SK-N-SH (cell line): ENCODE data around the gene ZNF514. TPM values are rescaled to one million over a fixed set of nuclear protein-coding genes. Genes with fewer than 3 reads are reported as not detected.
"Not testable (repeated sequence)": the region's sequence is repeated elsewhere in the genome, so short reads cannot be mapped to it uniquely, and the experiment has no call there.

ENCODE experiments used
- CTCF ChIA-PET: fragments of 300-600, 350-600 bp; formaldehyde crosslinking; extraction: SDS; loops from one replicate; lab custom pipeline; 2021; lab: Yijun Ruan, JAX
- POLR2A ChIA-PET: fragments of 350-600 bp; sonication (Branson Sonifier 250); formaldehyde crosslinking; extraction: SDS; loops from one replicate; lab custom pipeline; 2020; ENCODE audit warnings: antibody characterized with exemption, inconsistent platforms; lab: Yijun Ruan, JAX
- DNase-seq: peaks from one replicate; pipeline ENCODE4 v3.0.0; 2012
- H2AFZ ChIP-seq: fragments of 200-600 bp; sonication (generic); 2 replicates; pipeline ENCODE4 v1.8.1; 2016; ENCODE audit warnings: antibody characterized with exemption, mild to moderate bottlenecking, low read depth
- H3F3A ChIP-seq: fragments of 200-600 bp; sonication (generic); replicated peaks from 2 replicates; pipeline ENCODE3; 2016; ENCODE audit warnings: antibody characterized with exemption, mild to moderate bottlenecking; ENCODE audit not compliant: insufficient read depth
- H3K27ac ChIP-seq, 2 experiments: fragments of 200-500 bp in 1 of 2; fragments of 200-600 bp in 1 of 2; sonication (Bioruptor generic) in 1 of 2; sonication (generic), shearing (Covaris generic) in 1 of 2; 2 replicates each; pipeline versions ENCODE4 v1.5.1 to v1.6.1; 2014 to 2016; ENCODE audit warnings: low read depth in 2 of 2, inconsistent platforms in 1 of 2, low read length in 1 of 2, mild to moderate bottlenecking in 1 of 2, mixed read lengths in 1 of 2
- H3K27me3 ChIP-seq: fragments of 200-600 bp; sonication (generic), shearing (Covaris generic); 2 replicates; pipeline ENCODE4 v1.6.1; 2016; ENCODE audit warnings: mixed run types; ENCODE audit not compliant: insufficient read depth
- H3K36me3 ChIP-seq, 2 experiments: fragments of 200-500 bp in 1 of 2; fragments of 200-600 bp in 1 of 2; sonication (Bioruptor generic) in 1 of 2; sonication (generic) in 1 of 2; replicated peaks in 1 of 2; 2 replicates each; pipeline versions ENCODE3 to v1.5.1; 2014 to 2016; ENCODE audit warnings: low read length in 1 of 2, mild to moderate bottlenecking in 1 of 2; ENCODE audit not compliant: insufficient read depth in 2 of 2, control insufficient read depth in 1 of 2
- H3K4me1 ChIP-seq, 2 experiments: fragments of 200-500 bp in 1 of 2; fragments of 200-600 bp in 1 of 2; sonication (Bioruptor generic) in 1 of 2; sonication (generic), shearing (Covaris generic) in 1 of 2; 2 replicates each; pipeline versions ENCODE4 v1.5.1 to v1.6.1; 2014 to 2016; ENCODE audit warnings: low read depth in 1 of 2, low read length in 1 of 2, mixed run types in 1 of 2; ENCODE audit not compliant: insufficient read depth in 2 of 2, control insufficient read depth in 1 of 2
- H3K4me2 ChIP-seq: fragments of 200-600 bp; sonication (generic), shearing (Covaris generic); 2 replicates; pipeline ENCODE4 v1.6.1; 2017; ENCODE audit warnings: mixed run types
- H3K4me3 ChIP-seq, 2 experiments: fragments of 200-500 bp in 1 of 2; fragments of 200-600 bp in 1 of 2; sonication (Bioruptor generic) in 1 of 2; sonication (generic), shearing (Covaris generic) in 1 of 2; 2 replicates each; pipeline versions ENCODE4 v1.5.1 to v1.8.1; 2014 to 2016; ENCODE audit warnings: low read depth in 2 of 2, inconsistent platforms in 1 of 2, low read length in 1 of 2, mild to moderate bottlenecking in 1 of 2, mixed read lengths in 1 of 2, moderate library complexity in 1 of 2
- H3K79me2 ChIP-seq: fragments of 200-600 bp; sonication (generic); 2 replicates; pipeline ENCODE4 v1.8.1; 2017; ENCODE audit warnings: mild to moderate bottlenecking; ENCODE audit not compliant: insufficient read depth
- H3K9ac ChIP-seq: fragments of 200-600 bp; sonication (generic); 2 replicates; pipeline ENCODE4 v1.6.1; 2017; ENCODE audit warnings: mixed run types
- H3K9me2 ChIP-seq: fragments of 200-600 bp; sonication (generic); 2 replicates; pipeline ENCODE4 v1.6.1; 2017; ENCODE audit warnings: mixed run types
- H3K9me3 ChIP-seq: fragments of 200-600 bp; sonication (generic); 2 replicates; pipeline ENCODE4 v1.6.1; 2017; ENCODE audit warnings: mixed run types, mild to moderate bottlenecking, moderate library complexity
- H4K20me1 ChIP-seq: fragments of 200-600 bp; sonication (generic); 2 replicates; pipeline ENCODE4 v1.6.1; 2017; ENCODE audit warnings: mild to moderate bottlenecking, mixed run types; ENCODE audit not compliant: insufficient read depth
- EP300 ChIP-seq, 2 experiments: IDR thresholded peaks; 2 replicates each; pipeline versions ENCODE4 v1.4.0 to v1.6.1; 2012; ENCODE audit warnings: borderline replicate concordance in 1 of 2, low read depth in 1 of 2, low read length in 1 of 2
- FOXJ3 ChIP-seq: sonication (generic); formaldehyde crosslinking; IDR thresholded peaks from 2 replicates; pipeline ENCODE4 v1.5.1; 2020; ENCODE audit warnings: mild to moderate bottlenecking, missing genetic modification reagents
- NFIC ChIP-seq: IDR thresholded peaks from 2 replicates; pipeline ENCODE4 v1.4.0; 2012; ENCODE audit warnings: borderline replicate concordance
- POLR2AphosphoS5 ChIP-seq: IDR thresholded peaks from 2 replicates; pipeline ENCODE4 v1.6.1; 2012; ENCODE audit warnings: low read depth, low read length
- RCOR1 ChIP-seq: fragments of 150-350 bp; IDR thresholded peaks from 2 replicates; pipeline ENCODE4 v1.6.1; 2017; ENCODE audit warnings: antibody characterized with exemption, low read length
- RFX5 ChIP-seq: IDR thresholded peaks from 2 replicates; pipeline ENCODE4 v1.6.1; 2012; ENCODE audit warnings: mild to moderate bottlenecking, improper control_type of control experiment, low read length
- SIN3A ChIP-seq: IDR thresholded peaks from 2 replicates; pipeline ENCODE4 v1.6.1; 2012; ENCODE audit warnings: low read depth, mild to moderate bottlenecking, low read length, moderate library complexity, borderline replicate concordance
- SMC3 ChIP-seq: IDR thresholded peaks from 2 replicates; pipeline ENCODE4 v1.6.1; 2012; ENCODE audit warnings: low read depth, low read length, improper control_type of control experiment
- WGBS: methylation state at CpG from one replicate; pipeline ENCODE4 v1.1.6; 2017; ENCODE audit warnings: low lambda C conversion rate; 5-methylcytosine and 5-hydroxymethylcytosine counted together
- polyA plus RNA-seq, 3 experiments: library from polyadenylated mRNA; depleted of rRNA; stranded (reverse); fragments of >200 nt; gene quantifications; 2 replicates each; pipeline ENCODE4 v1.2.3, GENCODE V29; 2012
- TF ChIP-seq, protein P1 (sequence below): IDR thresholded peaks from 2 replicates; pipeline ENCODE4; 2012

ZNF514 gene
- polyA plus RNA-seq, 1 of the 3 experiments (the other 2 are of a cell fraction) = 9.0 TPM

DNA sequence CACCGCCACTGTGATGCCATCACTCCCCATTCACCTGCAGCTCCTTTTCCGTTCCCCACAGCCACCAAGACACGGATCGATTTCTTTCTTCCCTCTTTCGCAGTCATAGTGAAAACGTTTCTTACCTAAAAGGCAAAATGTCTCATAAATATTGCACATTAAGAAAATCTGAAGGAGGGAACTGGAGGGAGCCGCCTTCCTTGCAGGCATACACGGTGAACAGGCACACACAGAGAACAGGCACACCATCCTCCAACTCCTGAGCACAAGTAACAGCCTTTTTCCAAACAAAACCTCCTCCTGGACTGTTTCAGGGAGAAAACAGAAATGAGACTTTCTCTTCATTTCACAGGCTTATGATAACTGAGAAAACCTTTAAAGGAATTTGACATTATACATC is 55.0 kb downstream of the ZNF514 start:
- Histone ChIP-seq H3K4me2 (no peak overlapping the region), H3K36me3 (peaks cover 69 to 70% of the 10 kb centered on the region in 2 experiments), H3F3A (no peaks in the 10 kb centered on the region), H3K4me3 (no peak overlapping the region), H4K20me1 (no peaks in the 10 kb centered on the region), H2AFZ (no peak overlapping the region), H3K4me1 (no peaks in the 10 kb centered on the region), H3K9me3 (no peaks in the 10 kb centered on the region), H3K79me2 (no peaks in the 10 kb centered on the region), H3K9ac (no peak overlapping the region), H3K27ac (no peak overlapping the region), H3K9me2 (no peaks in the 10 kb centered on the region; the same call in 1 of the 2 replicates)
- CTCF ChIA-PET = interaction anchor here (2.3 kb wide), 1 partner anchor 11 kb away, joined by 15 read pairs; no protein-coding TSS in a partner anchor
- DNase-seq = no peak
- WGBS = 95% methylated on average over 8 of the region's 8 CpGs
- TF ChIP-seq SMC3 (no peak), SIN3A (no peak), NFIC (no peak), FOXJ3 (no peak), RCOR1 (no peak)
- TF ChIP-seq, all 33 proteins: peak for 0
- POLR2A ChIA-PET = no interaction called here
- H3K27me3 ChIP-seq = no peaks in the 10 kb centered on the region

- DNase-seq = no peak
- no peaks in the 10 kb centered on the region for H3F3A ChIP-seq
- POLR2A ChIA-PET = no interaction called here
- H3K79me2 ChIP-seq = peaks cover 25% of the 10 kb centered on the region; the same call in 1 of the 2 replicates
- WGBS = 95% methylated on average over 2 of the region's 2 CpGs
- no peak overlapping the region for H3K27ac ChIP-seq
- H3K9me3 ChIP-seq = no peaks in the 10 kb centered on the region
- H3K36me3 ChIP-seq = peaks cover 36 to 57% of the 10 kb centered on the region in 2 experiments
- no peaks in the 10 kb centered on the region; the same call in 1 of the 2 replicates for H3K9me2 ChIP-seq
- H3K4me2 ChIP-seq = no peak overlapping the region
- no peak overlapping the region for H2AFZ ChIP-seq
- H3K27me3 ChIP-seq = no peaks in the 10 kb centered on the region
- no peaks in the 10 kb centered on the region for H3K4me1 ChIP-seq
- H3K4me3 ChIP-seq = no peak overlapping the region
- H4K20me1 ChIP-seq = no peaks in the 10 kb centered on the region
- TF ChIP-seq EP300 (IDR thresholded peaks at IDR 0.05; ENCODE audit: borderline replicate concordance in 1 of 2, low read depth in 1 of 2, low read length in 1 of 2) (no peak), RFX5 (no peak), POLR2AphosphoS5 (no peak)
- TF ChIP-seq, protein P1, sequence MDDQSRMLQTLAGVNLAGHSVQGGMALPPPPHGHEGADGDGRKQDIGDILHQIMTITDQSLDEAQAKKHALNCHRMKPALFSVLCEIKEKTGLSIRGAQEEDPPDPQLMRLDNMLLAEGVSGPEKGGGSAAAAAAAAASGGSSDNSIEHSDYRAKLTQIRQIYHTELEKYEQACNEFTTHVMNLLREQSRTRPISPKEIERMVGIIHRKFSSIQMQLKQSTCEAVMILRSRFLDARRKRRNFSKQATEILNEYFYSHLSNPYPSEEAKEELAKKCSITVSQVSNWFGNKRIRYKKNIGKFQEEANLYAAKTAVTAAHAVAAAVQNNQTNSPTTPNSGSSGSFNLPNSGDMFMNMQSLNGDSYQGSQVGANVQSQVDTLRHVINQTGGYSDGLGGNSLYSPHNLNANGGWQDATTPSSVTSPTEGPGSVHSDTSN = no peak
- no peak overlapping the region for H3K9ac ChIP-seq
- CTCF ChIA-PET = interaction anchor here (1.0 to 2.6 kb wide), 3 partner anchors 15 to 77 kb away, joined by 3 to 7 read pairs (median 4); no protein-coding TSS in a partner anchor
Measured at GRCh38 chr2:95099910-95100309, 59.7 kb downstream of the ZNF514 start.

DNA sequence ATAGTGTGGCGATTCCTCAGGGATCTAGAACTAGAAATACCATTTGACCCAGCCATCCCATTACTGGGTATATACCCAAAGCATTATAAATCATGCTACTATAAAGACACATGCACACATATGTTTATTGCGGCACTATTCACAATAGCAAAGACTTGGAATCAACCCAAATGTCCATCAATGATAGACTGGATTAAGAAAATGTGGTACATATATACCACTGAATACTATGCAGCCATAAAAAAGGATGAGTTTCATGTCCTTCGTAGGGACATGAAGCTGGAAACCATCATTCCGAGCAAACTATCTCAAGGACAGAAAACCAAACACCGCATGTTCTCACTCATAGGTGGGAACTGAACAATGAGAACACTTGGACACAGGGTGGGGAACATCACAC is 61.4 kb downstream of the ZNF514 start:
- H3K9me3 ChIP-seq, H3K4me3 ChIP-seq, H2AFZ ChIP-seq, H4K20me1 ChIP-seq, H3K27me3 ChIP-seq, H3K9ac ChIP-seq, H3K4me2 ChIP-seq, H3F3A ChIP-seq, H3K27ac ChIP-seq, H3K9me2 ChIP-seq, H3K4me1 ChIP-seq, DNase-seq, POLR2A ChIA-PET: not testable (repeated sequence)
- Histone ChIP-seq H3K79me2 (peaks cover 29% of the 10 kb centered on the region; the same call in 1 of the 2 replicates), H3K36me3 (peaks cover 24 to 53% of the 10 kb centered on the region in 2 experiments)
- CTCF ChIA-PET = interaction anchor here (0.9 kb wide), 1 partner anchor 22 kb away, joined by 3 read pairs; no protein-coding TSS in a partner anchor
- WGBS = over 99% methylated on average over 5 of the region's 5 CpGs

Other genes with a start within 250 kb of the ZNF514 start
- not detected in 2 replicates for gene MAL, start 134.1 kb downstream of the ZNF514 start, polyA plus RNA-seq (2012; rRNA removed)
- gene MRPS5, start 38.0 kb downstream of the ZNF514 start, polyA plus RNA-seq (2012; rRNA removed) = 32.8 and 40.4 TPM in 2 replicates
- gene ZNF2, start 6.0 kb upstream of the ZNF514 start, polyA plus RNA-seq (2012; rRNA removed) = 1.6 and 2.3 TPM in 2 replicates
- 1.4 TPM in 2 replicates for gene ZNF892, start 47.7 kb upstream of the ZNF514 start, polyA plus RNA-seq (2012; rRNA removed)
- 0.38 and 0.49 TPM in 2 replicates for gene PROM2, start 114.6 kb upstream of the ZNF514 start, polyA plus RNA-seq (2012; rRNA removed)
- 0.97 and 1.6 TPM in 2 replicates for gene KCNIP3, start 137.5 kb upstream of the ZNF514 start, polyA plus RNA-seq (2012; rRNA removed)
- 40.5 and 48.2 TPM in 2 replicates for gene FAHD2A, start 242.9 kb upstream of the ZNF514 start, polyA plus RNA-seq (2012; rRNA removed)